Measurements from ENCODE around the gene RREB1. TPM values are rescaled to one million over a fixed set of nuclear protein-coding genes. Genes with fewer than 3 reads are reported as not detected.

Gene RREB1
- total RNA-seq, 1 experiment from 2014 or later, result 53.5 TPM

DNA sequence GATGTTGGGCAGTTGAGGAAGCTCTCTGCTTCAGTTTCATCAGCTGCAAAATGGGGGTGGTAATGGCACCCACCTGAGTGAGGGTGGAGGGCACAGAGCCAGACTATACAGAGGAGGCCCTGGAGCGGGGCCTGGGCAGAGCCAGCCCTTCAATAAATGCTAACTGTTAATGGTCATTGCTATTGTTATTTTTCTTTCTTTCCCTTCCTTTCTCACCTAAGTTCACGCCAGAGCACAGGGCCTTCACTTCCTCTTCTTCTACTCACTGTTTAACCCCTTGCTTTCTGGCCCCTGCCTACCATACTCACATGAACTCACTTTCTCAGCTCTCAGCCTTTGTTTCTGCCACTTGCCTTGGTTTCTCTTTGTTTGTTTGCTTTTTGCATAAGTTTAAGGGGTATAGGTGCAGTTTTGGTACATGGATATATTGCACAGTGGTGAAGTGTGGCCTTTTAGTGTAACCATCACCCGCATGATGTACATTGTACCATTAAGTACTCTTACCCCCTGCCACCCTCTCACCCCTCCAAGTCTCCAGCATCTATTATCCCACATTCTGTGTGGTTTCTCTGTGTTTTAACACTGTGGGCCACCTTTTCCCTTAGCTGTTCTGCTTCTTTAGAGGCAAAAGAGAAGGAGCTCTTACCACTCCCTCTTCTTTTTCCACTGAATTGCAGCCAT, 7.5 kb upstream of the RREB1 start:
- ChIA-PET POLR2A (no interaction called here), CTCF (no interaction called here)
- no peak overlapping the region for H3K4me3 Mint-ChIP-seq (ENCODE audit: unreplicated experiment)
- intact Hi-C loops (cut with micrococcal nuclease), result no loop called here
- no peaks in the 10 kb centered on the region for H3K9me3 Mint-ChIP-seq (ENCODE audit: unreplicated experiment)
- no TSS peak for BruUV-seq (replicated peaks)
- no peaks in the 10 kb centered on the region for H3K4me1 Mint-ChIP-seq (ENCODE audit: insufficient read depth, unreplicated experiment)
- DNase-seq (ENCODE audit: unreplicated experiment), result no peak
- no peaks in the 10 kb centered on the region for H3K27me3 Mint-ChIP-seq (ENCODE audit: insufficient read depth, unreplicated experiment)
- H3K36me3 Mint-ChIP-seq (ENCODE audit: insufficient read depth, unreplicated experiment), result no peaks in the 10 kb centered on the region
- H3K27ac Mint-ChIP-seq (ENCODE audit: low read depth, unreplicated experiment), result no peak overlapping the region
- TF ChIP-seq, protein P1, sequence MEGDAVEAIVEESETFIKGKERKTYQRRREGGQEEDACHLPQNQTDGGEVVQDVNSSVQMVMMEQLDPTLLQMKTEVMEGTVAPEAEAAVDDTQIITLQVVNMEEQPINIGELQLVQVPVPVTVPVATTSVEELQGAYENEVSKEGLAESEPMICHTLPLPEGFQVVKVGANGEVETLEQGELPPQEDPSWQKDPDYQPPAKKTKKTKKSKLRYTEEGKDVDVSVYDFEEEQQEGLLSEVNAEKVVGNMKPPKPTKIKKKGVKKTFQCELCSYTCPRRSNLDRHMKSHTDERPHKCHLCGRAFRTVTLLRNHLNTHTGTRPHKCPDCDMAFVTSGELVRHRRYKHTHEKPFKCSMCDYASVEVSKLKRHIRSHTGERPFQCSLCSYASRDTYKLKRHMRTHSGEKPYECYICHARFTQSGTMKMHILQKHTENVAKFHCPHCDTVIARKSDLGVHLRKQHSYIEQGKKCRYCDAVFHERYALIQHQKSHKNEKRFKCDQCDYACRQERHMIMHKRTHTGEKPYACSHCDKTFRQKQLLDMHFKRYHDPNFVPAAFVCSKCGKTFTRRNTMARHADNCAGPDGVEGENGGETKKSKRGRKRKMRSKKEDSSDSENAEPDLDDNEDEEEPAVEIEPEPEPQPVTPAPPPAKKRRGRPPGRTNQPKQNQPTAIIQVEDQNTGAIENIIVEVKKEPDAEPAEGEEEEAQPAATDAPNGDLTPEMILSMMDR (IDR thresholded peaks at IDR 0.05; ENCODE audit: unreplicated experiment), result no peak

DNA sequence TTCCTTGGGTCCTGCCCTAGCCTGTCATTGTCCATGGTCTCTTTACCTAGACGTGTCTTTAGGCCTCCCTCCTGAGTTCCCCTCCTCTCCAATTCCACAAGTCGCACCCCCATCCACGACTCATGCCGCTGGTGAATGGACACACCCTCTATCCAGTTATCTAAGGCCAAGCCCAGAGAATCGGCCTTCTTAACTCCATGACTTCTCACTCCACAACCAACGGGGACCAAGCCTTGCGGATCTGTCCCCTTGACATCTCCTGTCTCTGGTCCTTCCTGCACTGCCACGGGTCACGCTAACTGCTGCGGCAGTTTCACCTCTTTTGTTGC, 7.0 kb upstream of the RREB1 start:
- no peak overlapping the region for H3K27ac Mint-ChIP-seq (ENCODE audit: low read depth, unreplicated experiment)
- intact Hi-C loops (cut with micrococcal nuclease), result no loop called here
- no peaks in the 10 kb centered on the region for H3K27me3 Mint-ChIP-seq (ENCODE audit: insufficient read depth, unreplicated experiment)
- BruUV-seq (replicated peaks), result no TSS peak
- no peak for DNase-seq (ENCODE audit: unreplicated experiment)
- TF ChIP-seq, protein P1 (IDR thresholded peaks at IDR 0.05; ENCODE audit: unreplicated experiment), result no peak
- no peak overlapping the region for H3K4me3 Mint-ChIP-seq (ENCODE audit: unreplicated experiment)
- ChIA-PET CTCF (interaction anchor here (0.6 kb wide), 1 partner anchor 23 kb away, joined by 3 read pairs; no protein-coding TSS in a partner anchor), POLR2A (no interaction called here)
- H3K4me1 Mint-ChIP-seq (ENCODE audit: insufficient read depth, unreplicated experiment), result no peaks in the 10 kb centered on the region
- H3K36me3 Mint-ChIP-seq (ENCODE audit: insufficient read depth, unreplicated experiment), result no peaks in the 10 kb centered on the region
- H3K9me3 Mint-ChIP-seq (ENCODE audit: unreplicated experiment), result no peaks in the 10 kb centered on the region

DNA sequence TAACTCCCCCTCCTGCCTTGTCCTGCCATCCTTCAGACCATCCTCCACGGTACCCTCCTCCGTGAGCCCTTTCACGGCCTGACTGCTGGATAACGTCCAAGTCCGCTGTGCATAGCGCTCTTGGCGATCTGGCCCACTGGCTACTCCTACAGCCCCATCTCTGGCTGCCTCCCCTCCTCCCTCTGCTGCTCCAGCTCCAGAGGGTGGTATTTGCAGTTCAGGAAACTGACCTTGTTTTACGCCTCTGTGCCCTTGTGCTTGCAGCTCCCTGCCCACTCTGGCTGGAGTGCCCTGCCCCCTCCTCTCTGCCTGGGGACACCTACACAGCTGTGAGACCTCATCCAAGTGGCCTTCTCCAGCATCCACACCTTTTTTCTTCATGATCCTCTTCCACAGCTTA, 6.5 kb upstream of the RREB1 start:
- no peak overlapping the region for H3K27ac Mint-ChIP-seq (ENCODE audit: low read depth, unreplicated experiment)
- ChIA-PET POLR2A (interaction anchor here (0.9 to 1.3 kb wide), 3 partner anchors 42 to 351 kb away, joined by 3 read pairs; no protein-coding TSS in a partner anchor), CTCF (interaction anchor here (0.6 kb wide), 1 partner anchor 23 kb away, joined by 3 read pairs; no protein-coding TSS in a partner anchor)
- no TSS peak for BruUV-seq (replicated peaks)
- no peaks in the 10 kb centered on the region for H3K9me3 Mint-ChIP-seq (ENCODE audit: unreplicated experiment)
- no peak for DNase-seq (ENCODE audit: unreplicated experiment)
- no peaks in the 10 kb centered on the region for H3K36me3 Mint-ChIP-seq (ENCODE audit: insufficient read depth, unreplicated experiment)
- TF ChIP-seq, protein P1 (IDR thresholded peaks at IDR 0.05; ENCODE audit: unreplicated experiment), result no peak
- no peaks in the 10 kb centered on the region for H3K27me3 Mint-ChIP-seq (ENCODE audit: insufficient read depth, unreplicated experiment)
- no peak overlapping the region for H3K4me3 Mint-ChIP-seq (ENCODE audit: unreplicated experiment)
- intact Hi-C loops (cut with micrococcal nuclease), result no loop called here
- no peaks in the 10 kb centered on the region for H3K4me1 Mint-ChIP-seq (ENCODE audit: insufficient read depth, unreplicated experiment)

DNA sequence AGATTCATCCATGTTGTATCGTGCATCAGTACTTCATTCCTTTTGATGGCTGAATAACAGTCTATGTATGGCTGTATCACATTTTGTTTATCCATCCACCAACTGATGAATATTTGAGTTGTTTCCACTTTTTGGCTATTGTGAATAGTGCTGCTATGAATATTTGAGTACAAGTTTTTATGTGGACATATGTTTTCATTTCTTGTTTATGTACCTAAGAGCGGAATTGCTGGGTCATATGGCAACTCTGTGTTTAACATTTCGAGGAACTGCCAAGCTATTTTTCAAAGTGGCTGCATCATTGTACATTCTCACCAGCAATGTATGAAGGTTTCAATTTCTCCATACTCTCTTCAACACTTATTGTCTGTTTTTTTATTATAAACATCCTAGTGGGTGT, 3.0 kb upstream of the RREB1 start:
- TF ChIP-seq, protein P1 (IDR thresholded peaks at IDR 0.05; ENCODE audit: unreplicated experiment), result no peak
- BruUV-seq (replicated peaks), result no TSS peak
- Mint-ChIP-seq H3K27me3 (ENCODE audit: insufficient read depth, unreplicated experiment) (no peaks in the 10 kb centered on the region), H3K27ac (ENCODE audit: low read depth, unreplicated experiment) (no peak overlapping the region), H3K36me3 (ENCODE audit: insufficient read depth, unreplicated experiment) (no peaks in the 10 kb centered on the region), H3K9me3 (ENCODE audit: unreplicated experiment) (no peaks in the 10 kb centered on the region), H3K4me3 (ENCODE audit: unreplicated experiment) (no peak overlapping the region), H3K4me1 (ENCODE audit: insufficient read depth, unreplicated experiment) (no peaks in the 10 kb centered on the region)
- no peak for DNase-seq (ENCODE audit: unreplicated experiment)
- intact Hi-C loops (cut with micrococcal nuclease), result loop anchor here (5.0 kb wide), 2 partner anchors 302 to 427 kb away; no protein-coding TSS in a partner anchor
- POLR2A ChIA-PET, result interaction anchor here (1.1 to 1.9 kb wide), 3 partner anchors 35 to 48 kb away, joined by 3 to 9 read pairs (median 3); no protein-coding TSS in a partner anchor
- CTCF ChIA-PET, result no interaction called here
